Islet of Langerhans (tissue), 1 donor: ENCODE data around the gene UFL1.
"Not testable (repeated sequence)": the region's sequence is repeated elsewhere in the genome, so short reads cannot be mapped to it uniquely, and the experiment has no call there.

ENCODE experiments used
- FAIRE-seq: peaks from one replicate; lab custom pipeline; 2011; peaks lifted over from hg19 to GRCh38; lab: Jason Lieb, UNC

Gene UFL1

GRCh38 chr6:96521644-96522464 is at the start of gene UFL1:
UFL1 (plus strand) TSS chr6:96521806; CDS start chr6:96521874, 68 bp downstream.
- peak; percentile 68 for FAIRE-seq

GRCh38 chr6:96472291-96472690 is 49.3 kb upstream of the UFL1 start:
- FAIRE-seq, result not testable (repeated sequence)

- no peak for FAIRE-seq
Observed at GRCh38 chr6:96478695-96479094, 42.9 kb upstream of the UFL1 start.

GRCh38 chr6:96491926-96492325 is 29.7 kb upstream of the UFL1 start:
- FAIRE-seq, result no peak

- FAIRE-seq, result no peak
Observed at GRCh38 chr6:96499781-96500180, 21.8 kb upstream of the UFL1 start.

- FAIRE-seq, result no peak
Observed at GRCh38 chr6:96502915-96503314, 18.7 kb upstream of the UFL1 start.

GRCh38 chr6:96505363-96505762 is 16.2 kb upstream of the UFL1 start:
- FAIRE-seq, result no peak

GRCh38 chr6:96509281-96509680 is 12.3 kb upstream of the UFL1 start:
- FAIRE-seq, result no peak

- peak; percentile 82 for FAIRE-seq
Observed at GRCh38 chr6:96520171-96521115, 1.2 kb upstream of the UFL1 start.

- FAIRE-seq, result peak; percentile 5
Observed at GRCh38 chr6:96521306-96521643, 331 bp upstream of the UFL1 start.

GRCh38 chr6:96522465-96523009 is 931 bp downstream of the UFL1 start:
- FAIRE-seq, result peak; percentile 9

GRCh38 chr6:96528193-96528592 is 6.6 kb downstream of the UFL1 start:
- peak; percentile 68 for FAIRE-seq

- no peak for FAIRE-seq
Observed at GRCh38 chr6:96532399-96532798, 10.8 kb downstream of the UFL1 start.

- no peak for FAIRE-seq
Observed at GRCh38 chr6:96537726-96538125, 16.1 kb downstream of the UFL1 start.

- FAIRE-seq, result no peak
Observed at GRCh38 chr6:96542702-96543101, 21.1 kb downstream of the UFL1 start.

- no peak for FAIRE-seq
Observed at GRCh38 chr6:96545882-96546281, 24.3 kb downstream of the UFL1 start.

GRCh38 chr6:96547654-96548053 is 26.0 kb downstream of the UFL1 start:
- no peak for FAIRE-seq

- FAIRE-seq, result peak; percentile 79
Observed at GRCh38 chr6:96554558-96554957, 33.0 kb downstream of the UFL1 start.

- FAIRE-seq, result not testable (repeated sequence)
Observed at GRCh38 chr6:96559740-96560139, 38.1 kb downstream of the UFL1 start.

GRCh38 chr6:96562886-96563285 is 41.3 kb downstream of the UFL1 start, which contains the start of gene FHL5:
FHL5 (plus strand) TSS chr6:96563128; CDS start chr6:96603614, 40,486 bp downstream.
- no peak for FAIRE-seq

GRCh38 chr6:96563853-96564252 is 42.2 kb downstream of the UFL1 start:
- no peak for FAIRE-seq

- no peak for FAIRE-seq
Observed at GRCh38 chr6:96570053-96570452, 48.4 kb downstream of the UFL1 start.

- FAIRE-seq, result no peak
Observed at GRCh38 chr6:96571551-96571950, 49.9 kb downstream of the UFL1 start.
